Spleen (tissue), 7 donors: ENCODE results near the gene PCDHGB5.

Experiments
- POLR2A ChIP-seq, 3 donors: fragments of 450-650 bp; IDR thresholded peaks; one replicate each; pipeline ENCODE4 v1.5.1; 2017; ENCODE audit warnings: antibody characterized with exemption in 3 of 3, mild to moderate bottlenecking in 1 of 3
- POLR2AphosphoS5 ChIP-seq, 3 donors: sonication (generic); formaldehyde crosslinking; IDR thresholded peaks; one replicate each; pipeline ENCODE4 v1.5.1; 2017; ENCODE audit warnings: antibody characterized with exemption in 3 of 3
- TF ChIP-seq, protein P1 (sequence below), 11 experiments: fragments of 200-600 bp in 7 of 11; fragments of 450-650 bp in 4 of 11; sonication (generic) in 4 of 11; IDR thresholded peaks in 8 of 11; conservative IDR thresholded peaks in 3 of 11; 1 replicate in 7 of 11; 2 replicates in 4 of 11; pipeline versions ENCODE4 v1.4.0 to v1.8.0; 2016 to 2021; ENCODE audit warnings: antibody characterized with exemption in 11 of 11, inconsistent platforms in 4 of 11, mild to moderate bottlenecking in 1 of 11
- donor health status: DM: no; HTN: no; CAD: no; lungs with moderate emphysema.
- donor health status: DM: no; HTN: no; CAD: no.
- donor health status: DM: no; HTN: no; CAD: no.

DNA sequence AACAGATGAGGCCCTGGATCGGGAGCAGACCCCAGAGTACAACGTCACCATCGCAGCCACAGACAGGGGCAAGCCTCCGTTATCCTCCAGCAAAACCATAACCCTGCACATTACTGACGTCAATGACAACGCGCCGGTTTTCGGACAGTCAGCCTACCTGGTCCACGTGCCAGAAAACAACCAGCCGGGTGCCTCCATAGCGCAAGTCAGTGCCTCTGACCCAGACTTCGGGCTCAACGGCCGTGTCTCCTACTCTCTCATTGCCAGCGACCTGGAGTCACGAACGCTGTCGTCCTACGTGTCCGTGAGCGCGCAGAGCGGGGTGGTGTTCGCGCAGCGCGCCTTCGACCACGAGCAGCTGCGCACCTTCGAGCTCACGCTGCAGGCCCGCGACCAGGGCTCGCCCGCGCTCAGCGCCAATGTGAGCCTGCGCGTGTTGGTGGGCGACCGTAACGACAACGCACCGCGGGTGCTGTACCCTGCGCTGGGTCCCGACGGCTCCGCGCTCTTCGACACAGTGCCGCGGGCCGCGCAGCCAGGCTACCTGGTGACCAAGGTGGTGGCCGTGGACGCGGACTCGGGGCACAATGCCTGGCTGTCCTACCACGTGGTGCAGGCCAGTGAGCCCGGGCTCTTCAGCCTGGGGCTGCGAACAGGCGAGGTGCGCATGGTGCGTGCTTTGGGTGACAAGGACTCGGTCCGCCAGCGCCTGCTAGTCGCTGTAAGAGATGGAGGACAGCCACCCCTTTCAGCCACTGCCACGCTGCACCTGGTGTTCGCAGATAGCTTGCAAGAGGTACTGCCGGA, 21.5 kb downstream of the PCDHGB5 start:
- TF ChIP-seq, protein P1, sequence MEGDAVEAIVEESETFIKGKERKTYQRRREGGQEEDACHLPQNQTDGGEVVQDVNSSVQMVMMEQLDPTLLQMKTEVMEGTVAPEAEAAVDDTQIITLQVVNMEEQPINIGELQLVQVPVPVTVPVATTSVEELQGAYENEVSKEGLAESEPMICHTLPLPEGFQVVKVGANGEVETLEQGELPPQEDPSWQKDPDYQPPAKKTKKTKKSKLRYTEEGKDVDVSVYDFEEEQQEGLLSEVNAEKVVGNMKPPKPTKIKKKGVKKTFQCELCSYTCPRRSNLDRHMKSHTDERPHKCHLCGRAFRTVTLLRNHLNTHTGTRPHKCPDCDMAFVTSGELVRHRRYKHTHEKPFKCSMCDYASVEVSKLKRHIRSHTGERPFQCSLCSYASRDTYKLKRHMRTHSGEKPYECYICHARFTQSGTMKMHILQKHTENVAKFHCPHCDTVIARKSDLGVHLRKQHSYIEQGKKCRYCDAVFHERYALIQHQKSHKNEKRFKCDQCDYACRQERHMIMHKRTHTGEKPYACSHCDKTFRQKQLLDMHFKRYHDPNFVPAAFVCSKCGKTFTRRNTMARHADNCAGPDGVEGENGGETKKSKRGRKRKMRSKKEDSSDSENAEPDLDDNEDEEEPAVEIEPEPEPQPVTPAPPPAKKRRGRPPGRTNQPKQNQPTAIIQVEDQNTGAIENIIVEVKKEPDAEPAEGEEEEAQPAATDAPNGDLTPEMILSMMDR (IDR thresholded peaks at IDR 0.05 in 8 of 11, conservative IDR thresholded peaks at IDR 0.05 in 3 of 11) = no peak
- no peak for TF ChIP-seq POLR2AphosphoS5 (IDR thresholded peaks at IDR 0.05)
- TF ChIP-seq POLR2A (IDR thresholded peaks at IDR 0.05) = no peak
